ENCODE data around the gene MIGA2. TPM values are rescaled to one million over a fixed set of nuclear protein-coding genes. Genes with fewer than 3 reads are reported as not detected.

MIGA2 gene
- polyA plus RNA-seq, 3 donors: 11.6 to 25.2 (median 21.5) TPM

- 2 to 4% (median 2%) methylated on average over 30 of the region's 30 CpGs for WGBS, 3 donors
Observed at GRCh38 chr9:129081388-129081904, 45.0 kb downstream of the MIGA2 start.

GRCh38 chr9:129084087-129084486 is 47.7 kb downstream of the MIGA2 start:
- H3K27ac ChIP-seq (ENCODE audit: low read depth, low read length): no peak overlapping the region
- 43 to 88% (median 87%) methylated on average over 7 of the region's 7 CpGs for WGBS, 3 donors

More at GRCh38 chr9:129081388-129081904, 45.0 kb downstream of the MIGA2 start:
- no peak overlapping the region for H3K27ac ChIP-seq (ENCODE audit: low read depth, low read length)

GRCh38 chr9:129089246-129089645 is 52.8 kb downstream of the MIGA2 start:
- WGBS, 3 donors: 88 to 93% (median 91%) methylated on average over 14 to 15 of the region's 15 CpGs
- H3K27ac ChIP-seq (ENCODE audit: low read depth, low read length): no peak overlapping the region

GRCh38 chr9:129093602-129094386 is 57.4 kb downstream of the MIGA2 start:
- no peak overlapping the region for H3K27ac ChIP-seq (ENCODE audit: low read depth, low read length)
- 76 to 84% (median 81%) methylated on average over 20 of the region's 20 CpGs for WGBS, 3 donors

GRCh38 chr9:129094387-129095169 is 58.2 kb downstream of the MIGA2 start:
- no peak overlapping the region for H3K27ac ChIP-seq (ENCODE audit: low read depth, low read length)
- 31 to 93% (median 88%) methylated on average over 13 of the region's 13 CpGs for WGBS, 3 donors

GRCh38 chr9:129095170-129095667 is 58.8 kb downstream of the MIGA2 start:
- WGBS, 3 donors: 90 to 94% (median 93%) methylated on average over 20 to 21 of the region's 21 CpGs
- no peak overlapping the region for H3K27ac ChIP-seq (ENCODE audit: low read depth, low read length)

- WGBS, 3 donors: 95 to 96% (median 96%) methylated on average over 12 of the region's 12 CpGs
Observed at GRCh38 chr9:129095908-129096307, 59.5 kb downstream of the MIGA2 start.

GRCh38 chr9:129097671-129098306 is 61.4 kb downstream of the MIGA2 start:
- 93 to 95% (median 94%) methylated on average over 16 of the region's 16 CpGs for WGBS, 3 donors
- no peak overlapping the region for H3K27ac ChIP-seq (ENCODE audit: low read depth, low read length)

More at GRCh38 chr9:129095908-129096307, 59.5 kb downstream of the MIGA2 start:
- no peak overlapping the region for H3K27ac ChIP-seq (ENCODE audit: low read depth, low read length)

- 94 to 96% (median 96%) methylated on average over 11 of the region's 11 CpGs for WGBS, 3 donors
- H3K27ac ChIP-seq (ENCODE audit: low read depth, low read length): no peak overlapping the region
Observed at GRCh38 chr9:129098328-129098727, 61.9 kb downstream of the MIGA2 start.

GRCh38 chr9:129100383-129101169 is 64.2 kb downstream of the MIGA2 start:
- WGBS, 3 donors: 75 to 79% (median 78%) methylated on average over 28 of the region's 28 CpGs
- H3K27ac ChIP-seq (ENCODE audit: low read depth, low read length): no peak overlapping the region

- H3K27ac ChIP-seq (ENCODE audit: low read depth, low read length): no peak overlapping the region
- 34 to 96% (median 94%) methylated on average over 7 of the region's 7 CpGs for WGBS, 3 donors
Observed at GRCh38 chr9:129101279-129101678, 64.9 kb downstream of the MIGA2 start.

GRCh38 chr9:129102095-129102525 is 65.7 kb downstream of the MIGA2 start:
- WGBS, 3 donors: 53 to 89% (median 87%) methylated on average over 13 of the region's 13 CpGs
- H3K27ac ChIP-seq (ENCODE audit: low read depth, low read length): no peak overlapping the region

GRCh38 chr9:129102791-129103594 is 66.6 kb downstream of the MIGA2 start:
- no peak overlapping the region for H3K27ac ChIP-seq (ENCODE audit: low read depth, low read length)
- 39 to 64% (median 51%) methylated on average over 14 of the region's 14 CpGs for WGBS, 3 donors

- WGBS, 3 donors: 78 to 93% (median 79%) methylated on average over 4 of the region's 4 CpGs
Observed at GRCh38 chr9:129103595-129103965, 67.2 kb downstream of the MIGA2 start.

GRCh38 chr9:129104051-129104450 is 67.6 kb downstream of the MIGA2 start:
- 77 to 87% (median 85%) methylated on average over 11 of the region's 11 CpGs for WGBS, 3 donors
- no peak overlapping the region for H3K27ac ChIP-seq (ENCODE audit: low read depth, low read length)

More at GRCh38 chr9:129103595-129103965, 67.2 kb downstream of the MIGA2 start:
- no peak overlapping the region for H3K27ac ChIP-seq (ENCODE audit: low read depth, low read length)

GRCh38 chr9:129105857-129106694 is 69.7 kb downstream of the MIGA2 start:
- WGBS, 3 donors: 64 to 93% (median 90%) methylated on average over 17 of the region's 17 CpGs
- H3K27ac ChIP-seq (ENCODE audit: low read depth, low read length): no peak overlapping the region

All from adipose tissue (tissue), 3 donors.